WTC11 (cell line): ENCODE data around the gene RPRD1B. TPM values are rescaled to one million over a fixed set of nuclear protein-coding genes. Genes with fewer than 3 reads are reported as not detected.

Source experiments
- ATAC-seq: fragments of 200-7000 bp; cut with Tn5 transposase; 2 replicates; pipeline ENCODE4 v1.10.0; 2021; ENCODE audit warnings: mild to moderate bottlenecking, moderate library complexity
- CTCF ChIA-PET: fragments of 300-600 bp; sonication (Branson Sonifier 250); formaldehyde crosslinking; loops from one replicate; lab custom pipeline; 2021; ENCODE audit warnings: antibody characterized with exemption; lab: Charles Lee
- POLR2A ChIA-PET: fragments of 350-600 bp; sonication (Branson Sonifier 250); formaldehyde crosslinking; loops from one replicate; lab custom pipeline; 2021; ENCODE audit warnings: antibody characterized with exemption; lab: Charles Lee
- DNase-seq: peaks from one replicate; pipeline ENCODE4 v3.0.0; 2021; ENCODE audit warnings: low spot score
- H3K27ac Mint-ChIP-seq: 2 replicates; pipeline ENCODE4 v1.8.0; 2021; ENCODE audit warnings: mixed read lengths
- H3K27me3 Mint-ChIP-seq: 2 replicates; pipeline ENCODE4 v1.8.0; 2021; ENCODE audit warnings: low read depth, mild to moderate bottlenecking, moderate library complexity, mixed read lengths
- H3K36me3 Mint-ChIP-seq: 2 replicates; pipeline ENCODE4 v1.8.0; 2021; ENCODE audit warnings: mixed read lengths
- H3K4me1 Mint-ChIP-seq: 2 replicates; pipeline ENCODE4 v1.8.0; 2022; ENCODE audit warnings: mixed read lengths
- H3K4me3 Mint-ChIP-seq: 2 replicates; pipeline ENCODE4 v1.8.0; 2021; ENCODE audit warnings: mild to moderate bottlenecking, moderate library complexity, mixed read lengths
- H3K9me3 Mint-ChIP-seq: 2 replicates; pipeline ENCODE4 v1.8.0; 2021; ENCODE audit warnings: mixed read lengths
- CREM ChIP-seq: sonication (generic); formaldehyde crosslinking; IDR thresholded peaks from 2 replicates; pipeline ENCODE4 v1.8.1; 2022; ENCODE audit warnings: mild to moderate bottlenecking, missing genetic modification reagents, moderate library complexity
- HMGXB4 ChIP-seq: sonication (generic); formaldehyde crosslinking; IDR thresholded peaks from 2 replicates; pipeline ENCODE4 v1.8.1; 2023; ENCODE audit warnings: mild to moderate bottlenecking, moderate library complexity, missing genetic modification reagents
- JAZF1 ChIP-seq: fragments of 250-450 bp; sonication (Bioruptor Pico); IDR thresholded peaks from 2 replicates; pipeline ENCODE4 v1.9.0; 2021; ENCODE audit warnings: moderate library complexity, mild to moderate bottlenecking, inconsistent platforms
- KAT7 ChIP-seq: sonication (generic); formaldehyde crosslinking; IDR thresholded peaks from 2 replicates; pipeline ENCODE4 v1.8.1; 2023; ENCODE audit warnings: missing genetic modification reagents, mild to moderate bottlenecking, borderline replicate concordance
- MXD4 ChIP-seq: fragments of 250-450 bp; sonication (Bioruptor Pico); IDR thresholded peaks from 2 replicates; pipeline ENCODE4 v1.8.0; 2021; ENCODE audit warnings: mild to moderate bottlenecking, moderate library complexity, borderline replicate concordance
- NFATC4 ChIP-seq: fragments of 250-450 bp; sonication (Bioruptor Pico); IDR thresholded peaks from 2 replicates; pipeline ENCODE4 v1.9.0; 2021; ENCODE audit warnings: mild to moderate bottlenecking
- NFYB ChIP-seq: sonication (generic); formaldehyde crosslinking; conservative IDR thresholded peaks from 2 replicates; pipeline ENCODE4 v1.8.0; 2022; ENCODE audit warnings: low read depth, missing genetic modification reagents
- NR3C1 ChIP-seq: sonication (generic); formaldehyde crosslinking; conservative IDR thresholded peaks from 2 replicates; pipeline ENCODE4 v1.8.1; 2023; ENCODE audit warnings: low read depth, mild to moderate bottlenecking, missing genetic modification reagents
- PRRX2 ChIP-seq: fragments of 250-450 bp; sonication (Bioruptor Pico); IDR thresholded peaks from 2 replicates; pipeline ENCODE4 v1.8.0; 2021; ENCODE audit warnings: mild to moderate bottlenecking
- SP1 ChIP-seq: sonication (generic); formaldehyde crosslinking; conservative IDR thresholded peaks from 2 replicates; pipeline ENCODE4 v1.8.1; 2022; ENCODE audit warnings: missing genetic modification reagents
- TCF7 ChIP-seq: sonication (generic); formaldehyde crosslinking; IDR thresholded peaks from 2 replicates; pipeline ENCODE4 v1.8.0; 2022; ENCODE audit warnings: mild to moderate bottlenecking, low read depth, missing genetic modification reagents, moderate library complexity
- TEAD4 ChIP-seq: sonication (generic); formaldehyde crosslinking; IDR thresholded peaks from 2 replicates; pipeline ENCODE4 v1.8.0; 2022; ENCODE audit warnings: mild to moderate bottlenecking, missing genetic modification reagents
- ZNF121 ChIP-seq: sonication (generic); formaldehyde crosslinking; IDR thresholded peaks from 2 replicates; pipeline ENCODE4 v1.8.0; 2023; ENCODE audit warnings: missing genetic modification reagents
- ZNF263 ChIP-seq: sonication (generic); formaldehyde crosslinking; IDR thresholded peaks from 2 replicates; pipeline ENCODE4 v1.8.1; 2022; ENCODE audit warnings: low read depth, mild to moderate bottlenecking, moderate library complexity, missing genetic modification reagents
- ZNF532 ChIP-seq: fragments of 250-450 bp; sonication (Bioruptor Pico); IDR thresholded peaks from 2 replicates; pipeline ENCODE4 v1.9.0; 2021; ENCODE audit warnings: mild to moderate bottlenecking, borderline replicate concordance
- total RNA-seq: library from RNA; stranded (reverse); gene quantifications from 3 replicates; pipeline ENCODE4 v1.2.3, GENCODE V29; 2021
- TF ChIP-seq, protein P1 (sequence below): sonication (generic); formaldehyde crosslinking; IDR thresholded peaks from 2 replicates; pipeline ENCODE4 v1.8.1; 2023; ENCODE audit warnings: mild to moderate bottlenecking, missing genetic modification reagents, borderline replicate concordance
- TF ChIP-seq, protein P2 (sequence below): sonication (generic); formaldehyde crosslinking; IDR thresholded peaks from 2 replicates; pipeline ENCODE4 v1.8.0; 2023; ENCODE audit warnings: missing genetic modification reagents, mild to moderate bottlenecking, borderline replicate concordance
- TF ChIP-seq, protein P3 (sequence below): sonication (generic); formaldehyde crosslinking; IDR thresholded peaks from 2 replicates; pipeline ENCODE4 v1.8.0; 2023; ENCODE audit warnings: missing genetic modification reagents
- TF ChIP-seq, protein P4 (sequence below): sonication (generic); formaldehyde crosslinking; IDR thresholded peaks from 2 replicates; pipeline ENCODE4 v1.8.0; 2022; ENCODE audit warnings: mild to moderate bottlenecking, missing genetic modification reagents

Gene RPRD1B
- total RNA-seq, 1 experiment from 2014 or later, result 21.4 TPM

- CTCF ChIA-PET, result interaction anchor here (1.3 to 1.5 kb wide), 2 partner anchors 46 to 62 kb away, joined by 3 to 4 read pairs; no protein-coding TSS in a partner anchor
- TF ChIP-seq ZNF121 (CRISPR knock-in tag) (no peak), ZNF263 (CRISPR knock-in tag) (no peak), NR3C1 (CRISPR knock-in tag) (no peak), NFATC4 (CRISPR knock-in tag) (no peak), HMGXB4 (CRISPR knock-in tag) (no peak), ZNF532 (CRISPR knock-in tag) (no peak), SP1 (CRISPR knock-in tag) (no peak)
- DNase-seq (no peak), ATAC-seq (no peak)
- Mint-ChIP-seq H3K36me3 (no peaks in the 10 kb centered on the region), H3K4me1 (peaks cover 5% of the 10 kb centered on the region; the same call in 1 of the 2 replicates), H3K4me3 (no peak overlapping the region), H3K27me3 (no peaks in the 10 kb centered on the region), H3K9me3 (no peaks in the 10 kb centered on the region), H3K27ac (no peak overlapping the region)
- POLR2A ChIA-PET, result no interaction called here
These were observed 85.9 kb downstream of the RPRD1B start for GRCh38 chr20:38119446-38119845.

GRCh38 chr20:38120625-38120988, 87.1 kb downstream of the RPRD1B start:
- CTCF ChIA-PET, result interaction anchor here (1.3 kb wide), 1 partner anchor 47 kb away, joined by 3 read pairs; no protein-coding TSS in a partner anchor
- DNase-seq (no peak), ATAC-seq (no peak)
- POLR2A ChIA-PET, result no interaction called here
- Mint-ChIP-seq H3K4me1 (peaks cover 5% of the 10 kb centered on the region; the same call in 1 of the 2 replicates), H3K27me3 (no peaks in the 10 kb centered on the region), H3K4me3 (no peak overlapping the region), H3K27ac (no peak overlapping the region), H3K36me3 (no peaks in the 10 kb centered on the region), H3K9me3 (no peaks in the 10 kb centered on the region)
- TF ChIP-seq, protein P1, sequence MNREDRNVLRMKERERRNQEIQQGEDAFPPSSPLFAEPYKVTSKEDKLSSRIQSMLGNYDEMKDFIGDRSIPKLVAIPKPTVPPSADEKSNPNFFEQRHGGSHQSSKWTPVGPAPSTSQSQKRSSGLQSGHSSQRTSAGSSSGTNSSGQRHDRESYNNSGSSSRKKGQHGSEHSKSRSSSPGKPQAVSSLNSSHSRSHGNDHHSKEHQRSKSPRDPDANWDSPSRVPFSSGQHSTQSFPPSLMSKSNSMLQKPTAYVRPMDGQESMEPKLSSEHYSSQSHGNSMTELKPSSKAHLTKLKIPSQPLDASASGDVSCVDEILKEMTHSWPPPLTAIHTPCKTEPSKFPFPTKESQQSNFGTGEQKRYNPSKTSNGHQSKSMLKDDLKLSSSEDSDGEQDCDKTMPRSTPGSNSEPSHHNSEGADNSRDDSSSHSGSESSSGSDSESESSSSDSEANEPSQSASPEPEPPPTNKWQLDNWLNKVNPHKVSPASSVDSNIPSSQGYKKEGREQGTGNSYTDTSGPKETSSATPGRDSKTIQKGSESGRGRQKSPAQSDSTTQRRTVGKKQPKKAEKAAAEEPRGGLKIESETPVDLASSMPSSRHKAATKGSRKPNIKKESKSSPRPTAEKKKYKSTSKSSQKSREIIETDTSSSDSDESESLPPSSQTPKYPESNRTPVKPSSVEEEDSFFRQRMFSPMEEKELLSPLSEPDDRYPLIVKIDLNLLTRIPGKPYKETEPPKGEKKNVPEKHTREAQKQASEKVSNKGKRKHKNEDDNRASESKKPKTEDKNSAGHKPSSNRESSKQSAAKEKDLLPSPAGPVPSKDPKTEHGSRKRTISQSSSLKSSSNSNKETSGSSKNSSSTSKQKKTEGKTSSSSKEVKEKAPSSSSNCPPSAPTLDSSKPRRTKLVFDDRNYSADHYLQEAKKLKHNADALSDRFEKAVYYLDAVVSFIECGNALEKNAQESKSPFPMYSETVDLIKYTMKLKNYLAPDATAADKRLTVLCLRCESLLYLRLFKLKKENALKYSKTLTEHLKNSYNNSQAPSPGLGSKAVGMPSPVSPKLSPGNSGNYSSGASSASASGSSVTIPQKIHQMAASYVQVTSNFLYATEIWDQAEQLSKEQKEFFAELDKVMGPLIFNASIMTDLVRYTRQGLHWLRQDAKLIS (CRISPR knock-in tag), result no peak
- TF ChIP-seq, protein P2, sequence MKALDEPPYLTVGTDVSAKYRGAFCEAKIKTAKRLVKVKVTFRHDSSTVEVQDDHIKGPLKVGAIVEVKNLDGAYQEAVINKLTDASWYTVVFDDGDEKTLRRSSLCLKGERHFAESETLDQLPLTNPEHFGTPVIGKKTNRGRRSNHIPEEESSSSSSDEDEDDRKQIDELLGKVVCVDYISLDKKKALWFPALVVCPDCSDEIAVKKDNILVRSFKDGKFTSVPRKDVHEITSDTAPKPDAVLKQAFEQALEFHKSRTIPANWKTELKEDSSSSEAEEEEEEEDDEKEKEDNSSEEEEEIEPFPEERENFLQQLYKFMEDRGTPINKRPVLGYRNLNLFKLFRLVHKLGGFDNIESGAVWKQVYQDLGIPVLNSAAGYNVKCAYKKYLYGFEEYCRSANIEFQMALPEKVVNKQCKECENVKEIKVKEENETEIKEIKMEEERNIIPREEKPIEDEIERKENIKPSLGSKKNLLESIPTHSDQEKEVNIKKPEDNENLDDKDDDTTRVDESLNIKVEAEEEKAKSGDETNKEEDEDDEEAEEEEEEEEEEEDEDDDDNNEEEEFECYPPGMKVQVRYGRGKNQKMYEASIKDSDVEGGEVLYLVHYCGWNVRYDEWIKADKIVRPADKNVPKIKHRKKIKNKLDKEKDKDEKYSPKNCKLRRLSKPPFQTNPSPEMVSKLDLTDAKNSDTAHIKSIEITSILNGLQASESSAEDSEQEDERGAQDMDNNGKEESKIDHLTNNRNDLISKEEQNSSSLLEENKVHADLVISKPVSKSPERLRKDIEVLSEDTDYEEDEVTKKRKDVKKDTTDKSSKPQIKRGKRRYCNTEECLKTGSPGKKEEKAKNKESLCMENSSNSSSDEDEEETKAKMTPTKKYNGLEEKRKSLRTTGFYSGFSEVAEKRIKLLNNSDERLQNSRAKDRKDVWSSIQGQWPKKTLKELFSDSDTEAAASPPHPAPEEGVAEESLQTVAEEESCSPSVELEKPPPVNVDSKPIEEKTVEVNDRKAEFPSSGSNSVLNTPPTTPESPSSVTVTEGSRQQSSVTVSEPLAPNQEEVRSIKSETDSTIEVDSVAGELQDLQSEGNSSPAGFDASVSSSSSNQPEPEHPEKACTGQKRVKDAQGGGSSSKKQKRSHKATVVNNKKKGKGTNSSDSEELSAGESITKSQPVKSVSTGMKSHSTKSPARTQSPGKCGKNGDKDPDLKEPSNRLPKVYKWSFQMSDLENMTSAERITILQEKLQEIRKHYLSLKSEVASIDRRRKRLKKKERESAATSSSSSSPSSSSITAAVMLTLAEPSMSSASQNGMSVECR, result no peak
- TF ChIP-seq MXD4 (CRISPR knock-in tag), result no peak
- TF ChIP-seq JAZF1 (CRISPR knock-in tag), result no peak
- no peak for TF ChIP-seq NFYB (CRISPR knock-in tag)
- TF ChIP-seq CREM, result no peak
- no peak for TF ChIP-seq KAT7 (CRISPR knock-in tag)
- TF ChIP-seq, protein P3, sequence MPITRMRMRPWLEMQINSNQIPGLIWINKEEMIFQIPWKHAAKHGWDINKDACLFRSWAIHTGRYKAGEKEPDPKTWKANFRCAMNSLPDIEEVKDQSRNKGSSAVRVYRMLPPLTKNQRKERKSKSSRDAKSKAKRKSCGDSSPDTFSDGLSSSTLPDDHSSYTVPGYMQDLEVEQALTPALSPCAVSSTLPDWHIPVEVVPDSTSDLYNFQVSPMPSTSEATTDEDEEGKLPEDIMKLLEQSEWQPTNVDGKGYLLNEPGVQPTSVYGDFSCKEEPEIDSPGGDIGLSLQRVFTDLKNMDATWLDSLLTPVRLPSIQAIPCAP, result no peak
- no peak for TF ChIP-seq PRRX2
- TF ChIP-seq TCF7 (CRISPR knock-in tag), result no peak
- no peak for TF ChIP-seq TEAD4 (CRISPR knock-in tag)
- TF ChIP-seq, protein P4, sequence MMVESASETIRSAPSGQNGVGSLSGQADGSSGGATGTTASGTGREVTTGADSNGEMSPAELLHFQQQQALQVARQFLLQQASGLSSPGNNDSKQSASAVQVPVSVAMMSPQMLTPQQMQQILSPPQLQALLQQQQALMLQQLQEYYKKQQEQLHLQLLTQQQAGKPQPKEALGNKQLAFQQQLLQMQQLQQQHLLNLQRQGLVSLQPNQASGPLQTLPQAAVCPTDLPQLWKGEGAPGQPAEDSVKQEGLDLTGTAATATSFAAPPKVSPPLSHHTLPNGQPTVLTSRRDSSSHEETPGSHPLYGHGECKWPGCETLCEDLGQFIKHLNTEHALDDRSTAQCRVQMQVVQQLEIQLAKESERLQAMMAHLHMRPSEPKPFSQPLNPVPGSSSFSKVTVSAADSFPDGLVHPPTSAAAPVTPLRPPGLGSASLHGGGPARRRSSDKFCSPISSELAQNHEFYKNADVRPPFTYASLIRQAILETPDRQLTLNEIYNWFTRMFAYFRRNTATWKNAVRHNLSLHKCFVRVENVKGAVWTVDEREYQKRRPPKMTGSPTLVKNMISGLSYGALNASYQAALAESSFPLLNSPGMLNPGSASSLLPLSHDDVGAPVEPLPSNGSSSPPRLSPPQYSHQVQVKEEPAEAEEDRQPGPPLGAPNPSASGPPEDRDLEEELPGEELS (CRISPR knock-in tag), result no peak
